ENCODE data around the gene RASSF8.

Gene RASSF8

DNA sequence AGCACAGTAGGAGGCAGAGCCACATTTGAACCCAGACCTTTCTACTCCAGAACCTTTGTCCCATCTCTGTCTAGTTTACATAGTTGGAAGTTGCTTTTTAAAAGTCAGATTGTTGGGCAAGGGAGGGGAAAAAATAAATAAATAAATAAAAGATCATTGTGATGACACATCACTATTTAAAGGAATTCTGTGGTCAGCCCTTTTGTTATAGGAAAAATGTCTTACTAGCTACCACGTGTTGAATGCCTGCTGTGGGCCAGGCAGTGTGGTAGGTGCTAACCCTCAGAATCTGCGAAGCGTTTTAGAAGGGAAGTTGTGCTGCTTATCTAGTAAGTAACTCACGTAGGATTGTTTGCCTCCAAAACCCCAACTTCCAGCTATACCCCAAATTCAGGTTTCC, 104.1 kb downstream of the RASSF8 start:
- DNase-seq (ENCODE audit: low read depth), result peak; percentile 24
- H3K4me3 ChIP-seq (ENCODE audit: low read length), result no peak overlapping the region
- TF ChIP-seq, protein P1, sequence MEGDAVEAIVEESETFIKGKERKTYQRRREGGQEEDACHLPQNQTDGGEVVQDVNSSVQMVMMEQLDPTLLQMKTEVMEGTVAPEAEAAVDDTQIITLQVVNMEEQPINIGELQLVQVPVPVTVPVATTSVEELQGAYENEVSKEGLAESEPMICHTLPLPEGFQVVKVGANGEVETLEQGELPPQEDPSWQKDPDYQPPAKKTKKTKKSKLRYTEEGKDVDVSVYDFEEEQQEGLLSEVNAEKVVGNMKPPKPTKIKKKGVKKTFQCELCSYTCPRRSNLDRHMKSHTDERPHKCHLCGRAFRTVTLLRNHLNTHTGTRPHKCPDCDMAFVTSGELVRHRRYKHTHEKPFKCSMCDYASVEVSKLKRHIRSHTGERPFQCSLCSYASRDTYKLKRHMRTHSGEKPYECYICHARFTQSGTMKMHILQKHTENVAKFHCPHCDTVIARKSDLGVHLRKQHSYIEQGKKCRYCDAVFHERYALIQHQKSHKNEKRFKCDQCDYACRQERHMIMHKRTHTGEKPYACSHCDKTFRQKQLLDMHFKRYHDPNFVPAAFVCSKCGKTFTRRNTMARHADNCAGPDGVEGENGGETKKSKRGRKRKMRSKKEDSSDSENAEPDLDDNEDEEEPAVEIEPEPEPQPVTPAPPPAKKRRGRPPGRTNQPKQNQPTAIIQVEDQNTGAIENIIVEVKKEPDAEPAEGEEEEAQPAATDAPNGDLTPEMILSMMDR (conservative IDR thresholded peaks at IDR 0.05; ENCODE audit: low read depth, low read length), result no peak

GRCh38 chr12:26065451-26065850, 107.0 kb downstream of the RASSF8 start:
- TF ChIP-seq, protein P1 (conservative IDR thresholded peaks at IDR 0.05; ENCODE audit: low read depth, low read length), result no peak
- DNase-seq (ENCODE audit: low read depth), result no peak
- H3K4me3 ChIP-seq (ENCODE audit: low read length), result no peak overlapping the region

DNA sequence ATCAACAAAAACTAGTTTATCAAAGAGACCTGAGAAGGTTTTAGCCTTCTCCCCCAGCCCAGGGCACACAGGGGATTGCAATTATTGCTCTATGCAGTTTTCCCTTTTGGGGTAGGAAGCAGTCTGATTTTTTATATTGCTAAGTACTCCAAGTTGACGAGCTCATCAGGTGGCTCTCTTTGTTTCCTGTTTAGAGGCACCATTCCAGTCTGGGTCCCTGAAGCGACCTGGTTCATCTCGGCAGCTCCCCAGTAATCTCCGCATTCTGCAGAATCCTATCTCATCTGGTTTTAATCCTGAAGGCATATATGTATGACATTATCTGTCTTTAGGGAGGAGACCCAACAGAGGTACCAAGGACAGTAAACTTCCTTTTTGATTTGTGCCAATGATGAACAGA, 110.0 kb downstream of the RASSF8 start:
- TF ChIP-seq, protein P1 (conservative IDR thresholded peaks at IDR 0.05; ENCODE audit: low read depth, low read length), result no peak
- no peak for DNase-seq (ENCODE audit: low read depth)
- no peak overlapping the region for H3K4me3 ChIP-seq (ENCODE audit: low read length)

- no peak overlapping the region for H3K4me3 ChIP-seq (ENCODE audit: low read length)
- TF ChIP-seq, protein P1 (conservative IDR thresholded peaks at IDR 0.05; ENCODE audit: low read depth, low read length), result no peak
- no peak for DNase-seq (ENCODE audit: low read depth)
Measured at GRCh38 chr12:26069796-26070195, 111.3 kb downstream of the RASSF8 start.

DNA sequence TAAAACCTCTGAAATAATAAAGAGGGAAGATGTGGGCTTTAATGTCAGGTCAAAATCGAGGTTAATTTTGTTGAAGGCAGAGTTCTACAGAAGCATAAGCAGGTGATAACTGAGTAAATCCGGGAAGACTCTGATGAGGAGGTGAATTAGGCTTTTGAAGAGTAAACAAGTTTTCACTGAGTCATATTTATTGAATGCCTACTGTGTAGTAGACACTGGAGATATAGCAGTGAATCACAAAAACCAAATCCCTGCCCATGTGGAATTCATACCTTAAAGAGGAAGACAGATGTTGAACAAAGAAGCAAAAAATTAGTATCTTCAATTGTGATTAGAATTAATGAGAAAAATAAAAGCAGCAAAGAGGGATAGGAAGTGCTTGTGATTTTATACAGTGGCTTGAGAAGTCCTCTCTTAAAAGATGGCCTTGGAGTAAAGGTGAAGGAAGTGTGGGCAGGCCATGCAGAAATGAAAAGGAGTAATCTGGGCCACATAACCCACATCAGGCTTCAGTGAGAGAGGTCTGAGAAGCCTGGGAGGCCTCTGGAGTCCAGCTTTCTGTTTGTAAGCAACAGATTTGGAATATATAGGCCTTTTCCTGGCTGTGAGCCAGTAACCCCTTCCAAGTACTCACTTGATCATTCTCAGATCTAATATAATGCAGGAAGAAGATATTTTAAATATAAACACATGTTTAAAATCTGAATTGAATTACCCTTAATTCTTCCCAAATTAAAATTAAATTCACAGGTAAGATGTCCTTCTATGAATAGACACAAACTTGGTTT, 119.6 kb downstream of the RASSF8 start:
- TF ChIP-seq, protein P1 (conservative IDR thresholded peaks at IDR 0.05; ENCODE audit: low read depth, low read length), result no peak
- DNase-seq (ENCODE audit: low read depth), result no peak
- H3K4me3 ChIP-seq (ENCODE audit: low read length), result no peak overlapping the region

- TF ChIP-seq, protein P1 (conservative IDR thresholded peaks at IDR 0.05; ENCODE audit: low read depth, low read length), result no peak
- no peak for DNase-seq (ENCODE audit: low read depth)
- H3K4me3 ChIP-seq (ENCODE audit: low read length), result no peak overlapping the region
Measured at GRCh38 chr12:26080911-26081310, 122.4 kb downstream of the RASSF8 start.

GRCh38 chr12:26086936-26087335, 128.5 kb downstream of the RASSF8 start:
- no peak overlapping the region for H3K4me3 ChIP-seq (ENCODE audit: low read length)
- no peak for DNase-seq (ENCODE audit: low read depth)
- TF ChIP-seq, protein P1 (conservative IDR thresholded peaks at IDR 0.05; ENCODE audit: low read depth, low read length), result no peak

Measured in retinal pigment epithelial cell (primary cell).